Measurements from ENCODE around the gene RDX. TPM values are rescaled to one million over a fixed set of nuclear protein-coding genes. Genes with fewer than 3 reads are reported as not detected.

The RDX gene
- total RNA-seq, 2 experiments from 2014 or later: 23.7 to 25.5 TPM

- BruUV-seq (replicated peaks): no TSS peak
- intact Hi-C loops (cut with micrococcal nuclease; ENCODE audit: unreplicated experiment): no loop called here
- ChIA-PET CTCF (ENCODE audit: unreplicated experiment) (no interaction called here), POLR2A (interaction anchor here (0.6 to 1.2 kb wide), 7 partner anchors 13 to 883 kb away, joined by 3 to 7 read pairs (median 4); partner anchors contain the start of gene FDX1)
- Histone ChIP-seq H3K27ac (ENCODE audit: low read depth, low read length, poor library complexity, severe bottlenecking) (no peak overlapping the region), H3K4me3 (ENCODE audit: low read depth, low read length, poor library complexity, severe bottlenecking) (no peak overlapping the region), H3K36me3 (ENCODE audit: insufficient read depth, low read length) (peaks cover 38% of the 10 kb centered on the region), H3K4me2 (ENCODE audit: low read length) (no peak overlapping the region), H3K4me1 (ENCODE audit: insufficient read depth, low read length, poor library complexity, severe bottlenecking) (no peaks in the 10 kb centered on the region), H3K9me3 (ENCODE audit: low read length) (no peaks in the 10 kb centered on the region), H2AFZ (ENCODE audit: low read length) (no peak overlapping the region), H3K9me2 (ENCODE audit: insufficient read depth, low read length) (no peaks in the 10 kb centered on the region), H3K79me2 (ENCODE audit: insufficient read depth, low read depth, low read length) (no peaks in the 10 kb centered on the region), H4K20me1 (ENCODE audit: insufficient read depth, low read length) (no peaks in the 10 kb centered on the region; the same call in 1 of the 2 replicates)
- no peak for TF ChIP-seq CTCF (conservative IDR thresholded peaks at IDR 0.05; ENCODE audit: low read length)
- no peak for TF ChIP-seq EZH2phosphoT487 (IDR thresholded peaks at IDR 0.05; ENCODE audit: borderline replicate concordance, low read depth, low read length)
- DNase-seq (ENCODE audit: low spot score): no peak
Measured at GRCh38 chr11:110268441-110268840, 28.0 kb downstream of the RDX start.

GRCh38 chr11:110262072-110262403 is 34.4 kb downstream of the RDX start:
- Histone ChIP-seq H3K9me3 (ENCODE audit: low read length) (no peaks in the 10 kb centered on the region), H4K20me1 (ENCODE audit: insufficient read depth, low read length) (no peaks in the 10 kb centered on the region), H3K4me2 (ENCODE audit: low read length) (no peak overlapping the region), H3K4me1 (ENCODE audit: insufficient read depth, low read length, poor library complexity, severe bottlenecking) (no peaks in the 10 kb centered on the region), H3K27ac (ENCODE audit: low read depth, low read length, poor library complexity, severe bottlenecking) (no peak overlapping the region), H3K9me2 (ENCODE audit: insufficient read depth, low read length) (no peaks in the 10 kb centered on the region), H3K79me2 (ENCODE audit: insufficient read depth, low read depth, low read length) (no peaks in the 10 kb centered on the region), H2AFZ (ENCODE audit: low read length) (no peak overlapping the region), H3K4me3 (ENCODE audit: low read depth, low read length, poor library complexity, severe bottlenecking) (no peak overlapping the region), H3K36me3 (ENCODE audit: insufficient read depth, low read length) (peaks cover 28% of the 10 kb centered on the region)
- intact Hi-C loops (cut with micrococcal nuclease; ENCODE audit: unreplicated experiment): no loop called here
- ChIA-PET POLR2A (no interaction called here), CTCF (ENCODE audit: unreplicated experiment) (no interaction called here)
- BruUV-seq (replicated peaks): no TSS peak
- no peak for TF ChIP-seq CTCF (conservative IDR thresholded peaks at IDR 0.05; ENCODE audit: low read length)
- no peak for TF ChIP-seq EZH2phosphoT487 (IDR thresholded peaks at IDR 0.05; ENCODE audit: borderline replicate concordance, low read depth, low read length)
- no peak for DNase-seq (ENCODE audit: low spot score)

GRCh38 chr11:110261195-110262071 is 35.0 kb downstream of the RDX start:
- no peak for DNase-seq (ENCODE audit: low spot score)
- H4K20me1 ChIP-seq (ENCODE audit: insufficient read depth, low read length): no peaks in the 10 kb centered on the region
- ChIA-PET POLR2A (interaction anchor here (1.0 kb wide), 1 partner anchor 11 kb away, joined by 3 read pairs; no protein-coding TSS in a partner anchor), CTCF (ENCODE audit: unreplicated experiment) (no interaction called here)
- TF ChIP-seq CTCF (conservative IDR thresholded peaks at IDR 0.05; ENCODE audit: low read length) (no peak), EZH2phosphoT487 (IDR thresholded peaks at IDR 0.05; ENCODE audit: borderline replicate concordance, low read depth, low read length) (no peak)
- H3K36me3 ChIP-seq (ENCODE audit: insufficient read depth, low read length): peaks cover 31% of the 10 kb centered on the region
- H3K79me2 ChIP-seq (ENCODE audit: insufficient read depth, low read depth, low read length): no peaks in the 10 kb centered on the region
- H3K4me1 ChIP-seq (ENCODE audit: insufficient read depth, low read length, poor library complexity, severe bottlenecking): no peaks in the 10 kb centered on the region
- H3K9me3 ChIP-seq (ENCODE audit: low read length): no peaks in the 10 kb centered on the region
- intact Hi-C loops (cut with micrococcal nuclease; ENCODE audit: unreplicated experiment): no loop called here
- BruUV-seq (replicated peaks): no TSS peak
- H2AFZ ChIP-seq (ENCODE audit: low read length): no peak overlapping the region
- no peak overlapping the region for H3K27ac ChIP-seq (ENCODE audit: low read depth, low read length, poor library complexity, severe bottlenecking)
- H3K4me2 ChIP-seq (ENCODE audit: low read length): no peak overlapping the region
- H3K4me3 ChIP-seq (ENCODE audit: low read depth, low read length, poor library complexity, severe bottlenecking): no peak overlapping the region
- no peaks in the 10 kb centered on the region for H3K9me2 ChIP-seq (ENCODE audit: insufficient read depth, low read length)

All from OCI-LY7 (cell line).